GM12878 (cell line): Measurements from ENCODE around the gene C14orf119.

Source experiments
- CTCF ChIP-seq, 3 experiments: IDR thresholded peaks in 2 of 3; conservative IDR thresholded peaks in 1 of 3; 2 replicates each; pipeline ENCODE4 v1.5.1; 2011; ENCODE audit warnings: low read depth in 3 of 3, low read length in 3 of 3, mild to moderate bottlenecking in 3 of 3, control low read depth in 2 of 3, moderate library complexity in 2 of 3, inconsistent platforms in 1 of 3, mixed read lengths in 1 of 3; ENCODE audit not compliant: control insufficient read depth in 2 of 3, insufficient read depth in 1 of 3; ENCODE audit errors: extremely low read depth in 1 of 3
- ESRRA ChIP-seq: IDR thresholded peaks from 2 replicates; pipeline ENCODE4 v1.6.1; 2012; ENCODE audit warnings: mild to moderate bottlenecking, low read length, improper control_type of control experiment
- EZH2 ChIP-seq: IDR thresholded peaks from 2 replicates; pipeline ENCODE4 v1.6.1; 2012; ENCODE audit warnings: low read depth, mild to moderate bottlenecking, control low read depth, inconsistent platforms, low read length, borderline replicate concordance; ENCODE audit not compliant: control insufficient read depth

- TF ChIP-seq CTCF (IDR thresholded peaks at IDR 0.05 in 2 of 3, conservative IDR thresholded peaks at IDR 0.05 in 1 of 3; ENCODE audit: control insufficient read depth in 2 of 3, extremely low read depth in 1 of 3, insufficient read depth in 1 of 3, low read depth in 3 of 3, low read length in 3 of 3) (no peak), ESRRA (no peak), EZH2 (no peak)
Observed at GRCh38 chr14:23142826-23143225, 47.5 kb downstream of the C14orf119 start.
